Endothelial cell of umbilical vein (primary cell): ENCODE measurements around the gene RUNX2.

Source experiments
- CTCF ChIP-seq, 2 donors: IDR thresholded peaks; 1 replicate in 1 of 2; 2 replicates in 1 of 2; pipeline ENCODE4 v1.5.1; 2011; ENCODE audit warnings: low read length in 2 of 2, mild to moderate bottlenecking in 2 of 2, moderate library complexity in 2 of 2, control low read depth in 1 of 2, inconsistent platforms in 1 of 2, low read depth in 1 of 2; ENCODE audit not compliant: insufficient read depth in 1 of 2; ENCODE audit errors: extremely low read depth in 1 of 2
- JUN ChIP-seq: IDR thresholded peaks from 2 replicates; pipeline ENCODE4 v1.6.1; 2011; ENCODE audit warnings: borderline replicate concordance, low read depth; ENCODE audit not compliant: insufficient read length, insufficient read depth
- POLR2A ChIP-seq: IDR thresholded peaks from 2 replicates; pipeline ENCODE4 v1.6.1; 2012; ENCODE audit warnings: low read depth, mild to moderate bottlenecking, control low read depth, low read length
- POLR2AphosphoS5 ChIP-seq: IDR thresholded peaks from 2 replicates; pipeline ENCODE4 v1.6.1; 2012; ENCODE audit warnings: low read depth, mild to moderate bottlenecking, control low read depth, low read length, moderate library complexity; ENCODE audit not compliant: insufficient read depth

DNA sequence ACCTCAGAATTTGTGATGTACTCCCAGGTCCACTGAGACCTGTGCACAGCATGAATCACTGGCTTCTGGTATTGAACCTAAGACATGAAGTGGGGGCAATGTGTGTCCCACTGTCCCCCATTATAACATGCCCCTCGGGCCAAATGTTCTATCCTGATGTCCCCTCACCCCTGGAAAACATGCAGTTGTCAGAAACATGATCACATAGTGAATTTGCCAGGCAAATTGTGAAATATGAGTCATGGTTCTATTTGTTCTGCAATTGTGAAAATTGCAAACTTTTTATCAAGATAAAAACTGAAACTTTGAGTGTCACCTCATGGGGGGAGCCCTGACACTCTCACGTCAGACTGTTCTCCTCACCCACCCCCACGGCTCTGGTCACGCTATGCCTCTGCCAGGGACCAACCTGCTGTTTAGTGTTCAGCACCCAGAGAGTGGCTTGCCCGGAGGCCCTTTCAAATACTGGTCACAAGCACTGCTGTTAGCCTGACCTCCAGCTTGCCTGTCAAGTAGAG, 382.2 kb downstream of the RUNX2 start:
- no peak for TF ChIP-seq POLR2A
- no peak for TF ChIP-seq CTCF (IDR thresholded peaks at IDR 0.05; ENCODE audit: extremely low read depth in 1 of 2, insufficient read depth in 1 of 2, low read depth in 1 of 2, low read length in 2 of 2)
- TF ChIP-seq POLR2AphosphoS5 = no peak
- no peak for TF ChIP-seq JUN
